ENCODE measurements around the gene TRIM54.
"Not testable (repeated sequence)": the region's sequence is repeated elsewhere in the genome, so short reads cannot be mapped to it uniquely, and the experiment has no call there.

The TRIM54 gene

DNA sequence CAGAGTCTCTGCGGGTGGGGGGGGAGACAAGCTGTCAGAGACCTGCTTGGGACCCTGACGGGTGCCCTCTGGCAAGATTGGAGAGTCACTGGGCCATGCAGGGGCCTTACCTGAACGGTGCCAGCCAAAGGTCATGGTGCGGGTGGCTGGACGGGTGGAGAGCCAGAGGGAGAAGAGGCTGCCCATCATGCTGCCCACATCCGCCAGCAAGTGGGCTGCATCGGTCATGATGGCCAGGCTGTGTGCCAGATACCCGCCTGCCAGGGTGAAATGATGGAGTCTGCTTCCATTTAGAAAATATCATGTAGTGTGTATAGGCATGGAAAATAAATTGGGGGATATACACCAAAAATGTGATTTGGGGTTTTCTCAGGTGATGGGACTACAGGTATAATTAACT is 24.2 kb upstream of the TRIM54 start:
- DNase-seq, result no peak

DNA sequence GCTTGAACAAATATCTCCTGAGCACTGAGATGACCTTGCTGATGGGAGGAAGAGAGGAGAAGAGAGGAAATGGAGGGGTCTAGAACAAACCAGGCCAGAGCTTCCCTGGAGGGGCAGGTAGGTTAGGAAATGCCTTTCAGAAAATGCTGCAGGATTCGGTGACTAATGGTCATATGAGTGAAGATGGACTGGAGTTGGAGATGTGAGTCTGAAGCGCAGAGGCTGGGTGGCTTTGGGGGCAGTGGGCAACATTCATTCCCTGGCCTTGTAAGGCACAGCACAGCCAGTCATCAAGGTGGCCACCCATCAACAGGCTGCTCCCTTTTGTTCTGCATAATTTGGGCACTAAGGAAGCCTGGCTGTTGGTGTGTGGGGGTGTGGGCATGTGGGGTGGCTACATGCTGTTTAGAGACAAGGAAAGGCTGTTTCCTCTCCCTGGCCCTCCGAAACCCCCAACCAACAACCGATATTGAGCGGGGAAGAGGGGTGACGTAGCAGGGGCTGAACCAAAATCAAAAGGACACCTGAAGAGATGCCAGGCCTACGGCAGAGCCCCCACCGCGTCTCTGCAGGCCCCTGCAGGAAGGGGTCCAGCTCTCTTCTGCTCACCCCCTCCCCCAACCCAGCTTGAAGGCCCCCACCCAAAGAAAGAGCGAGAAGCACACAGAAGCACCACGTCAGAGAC is 20.8 kb upstream of the TRIM54 start:
- DNase-seq, result no peak

DNA sequence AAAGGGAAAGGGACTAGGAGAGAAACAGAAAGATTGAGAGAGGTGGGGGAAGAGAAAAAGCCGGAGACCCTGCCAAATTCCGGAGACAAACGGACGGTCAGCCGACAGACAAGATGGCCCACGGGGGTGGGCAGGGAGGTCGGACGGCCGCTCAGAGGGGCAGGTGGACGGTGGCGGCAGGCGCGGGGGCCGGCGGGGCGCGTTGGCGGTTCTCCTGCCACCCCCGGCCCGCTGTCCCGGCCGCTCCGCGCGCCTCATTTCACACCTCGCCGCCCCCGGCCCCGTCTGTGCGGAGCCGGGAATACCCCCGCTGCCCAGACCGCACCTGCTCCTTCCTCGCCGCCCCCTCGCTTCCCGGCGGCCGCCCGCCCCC is 20.3 kb upstream of the TRIM54 start:
- no peak for DNase-seq

DNA sequence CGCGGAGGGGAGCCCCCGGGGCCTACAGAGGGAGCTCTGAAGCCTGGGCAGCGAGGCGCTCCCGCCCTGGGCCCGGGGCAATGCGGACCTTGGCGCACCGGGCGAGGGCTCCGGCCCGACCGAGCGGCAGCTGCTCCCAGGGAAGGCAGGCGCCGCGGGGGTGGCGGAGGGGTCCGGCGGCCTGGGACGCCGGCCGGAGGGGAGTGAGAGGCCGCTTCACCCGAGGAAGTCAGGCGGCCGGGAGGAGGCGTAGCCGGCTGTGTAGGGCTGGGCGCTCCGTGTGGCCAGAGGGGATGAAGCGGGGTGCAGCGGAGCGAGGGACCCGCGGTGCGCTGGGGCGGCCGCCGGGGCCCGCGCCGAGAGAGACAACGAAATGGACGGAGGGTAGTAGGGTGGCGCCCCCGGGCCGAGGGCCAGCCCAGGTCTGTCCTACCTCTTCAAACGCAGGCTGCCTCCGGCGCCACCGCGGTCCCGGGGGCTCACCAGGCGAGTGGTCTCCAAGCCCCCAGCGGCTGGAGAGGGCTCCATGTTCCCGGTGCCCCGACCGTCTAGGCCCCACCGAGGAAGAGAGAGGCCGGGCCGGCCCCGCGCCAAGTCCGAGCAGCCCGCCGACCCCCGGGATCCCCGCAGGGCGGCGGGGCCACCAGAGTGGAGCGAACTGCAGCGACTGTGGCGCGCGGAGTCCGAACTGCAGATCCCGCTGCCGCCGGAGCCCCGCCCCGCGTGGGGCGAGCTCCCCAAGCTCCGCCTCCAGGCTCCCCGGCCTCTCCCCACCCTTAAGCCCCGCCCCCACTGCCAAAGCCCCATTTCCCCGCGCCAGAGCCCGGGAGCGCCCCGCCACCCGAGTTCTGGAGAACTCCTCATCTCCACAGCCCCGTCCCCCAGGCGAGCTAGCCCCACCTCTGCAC is 19.6 kb upstream of the TRIM54 start, which contains the start of gene SLC30A3:
TSS of gene SLC30A3 (minus strand) at position 669 of the 908 bp plus-strand sequence. CDS start at position 528, 141 bp downstream.
- peak; percentile 64 for DNase-seq

DNA sequence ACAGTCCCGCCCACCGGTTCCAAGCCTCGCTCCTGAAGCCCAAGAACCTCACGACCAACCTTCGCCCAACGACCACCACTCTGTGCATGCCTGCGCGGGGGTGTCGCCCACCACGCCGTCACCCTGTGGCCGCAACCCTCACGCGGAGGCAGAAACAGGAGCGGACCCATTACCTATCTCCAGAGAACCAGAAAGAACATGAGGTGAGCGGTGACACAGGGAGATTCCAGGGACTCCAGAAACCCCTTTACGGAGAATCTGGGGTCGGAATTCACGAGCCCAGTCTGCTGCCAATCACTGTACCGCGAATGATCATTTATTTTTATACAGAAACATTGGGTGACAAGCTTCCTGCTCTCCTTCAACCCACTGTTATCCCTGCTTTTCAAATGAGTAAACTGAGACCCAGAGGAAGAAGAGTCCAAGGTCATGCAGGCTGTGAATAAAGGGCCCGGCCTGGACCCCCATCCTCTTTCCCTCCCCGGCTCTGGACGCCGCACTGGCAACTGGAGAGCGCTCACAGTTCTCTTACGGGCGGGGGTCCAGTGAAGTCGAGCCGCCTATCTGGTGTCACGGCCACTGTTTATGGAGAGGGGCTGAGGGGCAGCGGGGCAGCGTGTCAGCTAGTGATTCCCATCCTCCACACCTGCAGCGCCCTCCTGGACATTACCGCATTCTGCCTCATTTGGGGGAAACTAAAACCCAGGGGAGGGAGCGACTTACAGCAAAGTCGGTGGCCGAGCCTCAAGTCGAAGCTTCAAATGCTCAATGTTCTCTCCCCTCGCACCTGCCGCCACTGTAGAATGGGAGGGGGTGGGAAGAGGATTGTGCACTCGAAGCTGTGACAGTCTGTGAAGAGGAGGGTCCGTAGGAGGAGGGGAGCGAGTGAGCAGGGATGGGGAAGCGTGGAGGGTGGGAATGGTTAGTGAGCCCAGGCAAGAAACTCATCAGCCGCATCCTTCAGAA is 18.7 kb upstream of the TRIM54 start:
- no peak for DNase-seq

GRCh38 chr2:27264253-27264752 is 17.9 kb upstream of the TRIM54 start:
- DNase-seq, result no peak

DNA sequence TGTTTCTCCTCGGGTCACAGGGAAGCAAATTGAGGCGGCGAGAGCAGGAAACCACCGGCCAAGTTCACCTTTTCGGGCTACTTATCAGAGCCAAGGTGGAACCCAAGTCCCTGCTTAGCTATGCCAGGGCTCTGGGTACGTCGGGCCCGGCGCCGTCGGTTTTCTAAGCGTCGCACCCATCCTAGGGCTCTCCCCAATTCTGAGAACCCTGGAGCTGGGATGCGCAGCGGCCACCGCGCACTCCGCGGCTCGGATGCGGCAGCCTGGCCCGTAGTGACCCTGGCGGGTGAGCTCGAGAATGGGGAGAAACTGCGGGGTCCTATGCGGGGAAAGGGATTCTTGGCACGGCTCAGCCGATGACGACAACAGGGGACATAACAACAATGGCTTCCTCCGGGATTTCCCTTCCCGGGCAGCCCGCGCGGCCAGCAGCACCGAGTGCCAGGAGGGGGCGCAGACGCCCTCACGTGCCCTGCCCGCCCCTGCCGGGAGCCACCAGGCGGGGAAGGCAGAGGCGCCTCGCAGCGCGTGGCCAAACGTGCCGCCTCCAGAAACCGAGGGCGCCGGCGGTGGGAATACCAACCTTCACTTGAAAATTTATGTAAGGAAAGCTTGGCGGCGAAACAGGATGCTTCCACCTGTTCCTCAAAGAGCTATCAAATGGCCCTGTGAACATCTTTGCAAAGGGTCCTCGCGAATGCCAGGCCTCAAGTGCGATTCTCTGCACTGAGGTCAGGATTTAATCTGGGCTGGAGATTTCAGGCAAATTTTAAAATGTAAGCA is 17.3 kb upstream of the TRIM54 start:
- DNase-seq, result peak; percentile 67

DNA sequence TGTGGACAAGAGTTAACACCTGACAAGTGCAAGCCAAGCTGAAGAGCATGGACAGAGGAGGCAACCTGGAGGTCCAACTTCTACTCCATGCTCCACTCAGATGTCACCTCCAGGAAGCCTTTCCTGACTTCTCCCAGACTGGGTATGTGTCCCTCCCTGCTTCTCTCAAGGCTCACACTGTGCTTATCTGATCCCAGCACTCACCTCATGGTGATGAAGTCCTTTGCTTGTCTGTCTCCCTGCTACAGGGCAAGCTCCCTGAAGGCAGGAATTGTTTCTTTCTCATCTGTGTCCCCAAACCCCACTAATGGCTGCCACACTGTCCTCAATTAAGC is 16.7 kb upstream of the TRIM54 start:
- no peak for DNase-seq

GRCh38 chr2:27268296-27268695 is 13.9 kb upstream of the TRIM54 start:
- DNase-seq, result not testable (repeated sequence)

DNA sequence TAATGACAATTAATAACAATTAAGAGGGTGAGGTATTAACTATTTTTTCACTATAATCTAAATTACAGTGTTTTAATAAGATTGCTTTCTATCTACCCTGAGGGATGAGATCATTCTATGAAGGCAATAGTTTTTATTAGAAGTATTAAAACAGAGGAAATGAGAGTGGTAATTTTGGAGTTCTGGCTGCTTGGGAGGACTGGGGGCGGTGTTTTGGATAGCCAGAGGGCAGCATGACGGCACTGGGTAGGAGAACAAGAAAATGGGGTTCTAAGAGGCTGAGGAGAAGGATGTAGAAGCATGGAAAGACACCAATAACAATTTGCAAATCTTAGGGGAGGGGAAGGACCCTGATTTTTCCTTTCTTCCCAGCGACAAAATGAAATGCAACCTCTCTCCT is 12.1 kb upstream of the TRIM54 start:
- no peak for DNase-seq

GRCh38 chr2:27270670-27271069 is 11.6 kb upstream of the TRIM54 start:
- no peak for DNase-seq

- DNase-seq, result no peak
Measured at GRCh38 chr2:27271631-27272340, 10.4 kb upstream of the TRIM54 start.

DNA sequence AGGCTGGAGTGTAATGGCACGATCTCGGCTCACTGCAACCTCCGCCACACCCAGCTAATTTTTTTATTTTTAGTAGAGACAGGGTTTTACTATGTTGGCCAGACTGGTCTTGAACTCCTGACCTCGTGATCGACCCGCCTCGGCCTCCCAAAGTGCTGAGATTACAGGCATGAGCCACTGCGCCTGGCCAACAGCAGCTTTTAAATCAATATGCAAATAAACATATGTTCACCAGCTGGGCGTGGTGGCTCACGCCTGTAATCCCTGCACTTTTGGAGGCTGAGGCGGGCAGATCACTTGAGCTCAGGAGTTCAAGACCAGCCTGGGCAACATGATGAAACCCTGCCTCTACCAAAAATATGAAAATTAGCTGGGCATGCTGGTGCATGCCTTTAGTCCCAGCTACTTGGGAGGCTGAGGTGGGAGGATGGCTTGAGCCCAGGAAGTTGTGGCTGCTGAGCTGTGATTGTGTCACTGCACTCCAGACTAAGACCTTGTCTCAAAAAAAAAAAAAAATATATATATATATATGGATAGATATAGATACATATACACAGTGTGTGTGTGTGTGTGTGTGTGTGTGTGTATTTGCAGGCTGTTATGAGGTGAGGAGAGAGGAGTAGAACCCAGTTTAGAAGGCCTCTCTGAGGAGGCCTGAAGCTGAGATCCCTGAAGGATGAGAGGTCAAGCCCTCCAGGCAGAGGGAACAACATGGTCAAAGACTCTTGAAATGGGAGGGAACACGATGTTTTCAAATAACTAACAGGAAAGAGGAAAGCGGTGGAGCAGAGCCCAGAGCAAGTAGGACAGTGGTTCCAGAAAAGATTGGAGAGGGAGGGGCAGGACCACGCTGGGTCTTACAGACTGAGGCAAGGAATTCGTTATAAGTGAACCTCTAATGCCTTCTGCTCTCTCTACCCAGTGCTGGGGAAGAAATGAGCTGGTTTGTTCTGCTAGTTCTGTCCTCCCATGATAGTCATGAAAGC is 9.4 kb upstream of the TRIM54 start:
- not testable (repeated sequence) for DNase-seq

DNA sequence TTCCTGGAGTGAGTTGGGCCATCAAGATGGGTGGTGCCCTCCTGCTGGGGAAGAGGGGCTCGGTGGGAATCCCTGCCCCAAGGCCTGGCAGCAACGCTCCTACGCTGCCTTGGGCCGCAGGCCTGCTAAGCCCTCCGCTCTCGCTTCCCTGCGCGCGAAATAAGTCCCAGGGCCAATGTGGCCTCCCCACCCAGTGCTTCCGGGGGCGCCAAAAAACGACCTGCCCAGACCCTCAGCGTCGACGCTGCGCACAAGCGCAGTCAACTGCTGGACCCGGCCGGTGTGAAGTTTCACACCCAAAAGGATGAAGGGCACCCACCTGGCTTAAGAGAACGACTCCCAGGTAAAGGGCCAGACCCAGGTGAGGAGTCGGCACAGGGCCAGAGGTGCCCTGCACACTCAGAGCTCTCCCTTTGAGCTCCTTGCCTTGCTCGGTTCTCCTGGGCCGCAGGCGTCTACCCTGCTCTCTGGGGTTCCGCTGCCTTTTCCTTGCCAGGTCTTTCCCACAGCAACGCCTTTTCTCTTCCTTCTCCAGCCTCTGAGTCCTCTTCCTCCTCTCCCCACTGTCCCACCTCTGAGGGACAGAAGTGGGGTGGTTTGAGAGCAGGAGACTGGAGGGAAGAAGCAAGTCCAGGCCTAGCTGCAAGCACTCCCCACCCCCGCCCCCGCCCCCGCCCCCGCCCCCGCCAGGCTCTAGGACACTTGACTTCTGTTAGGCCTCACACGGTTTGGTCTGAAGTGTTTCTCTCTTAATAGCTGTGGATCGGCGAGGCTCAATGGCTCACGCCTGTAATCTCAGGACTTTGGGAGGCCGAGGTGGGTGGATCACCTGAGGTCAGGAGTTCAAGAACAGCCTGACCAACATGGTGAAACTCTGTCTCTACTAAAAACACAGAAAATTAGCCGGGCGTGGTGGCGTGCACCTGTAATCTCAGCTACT is 6.7 kb upstream of the TRIM54 start, which contains the start of gene DNAJC5G:
TSS of gene DNAJC5G (plus strand) at position 223 of the 940 bp plus-strand sequence. CDS start 1,296 bp downstream, outside the sequence.
- no peak for DNase-seq

DNA sequence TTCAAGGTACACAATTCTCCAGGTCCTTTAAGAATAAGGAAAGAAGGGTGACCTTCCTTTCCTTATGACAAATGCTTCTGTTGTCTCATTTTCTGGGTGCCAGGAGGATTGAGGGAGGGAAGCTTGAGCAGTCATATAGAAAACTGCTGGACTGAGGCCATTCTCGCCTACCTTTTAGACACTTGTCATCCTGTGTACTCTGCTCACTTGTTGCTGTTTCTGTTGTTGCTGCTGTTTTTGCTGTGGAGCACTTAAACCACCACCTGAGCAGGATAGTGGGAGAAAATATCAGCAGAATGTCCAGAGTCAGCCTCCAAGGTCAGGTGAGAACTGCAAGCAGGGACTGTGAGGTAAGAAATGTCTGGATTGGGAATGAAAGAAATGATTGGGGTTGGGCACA is 4.2 kb upstream of the TRIM54 start:
- no peak for DNase-seq

- no peak for DNase-seq
Measured at GRCh38 chr2:27280826-27281225, 1.4 kb upstream of the TRIM54 start.

- DNase-seq, result no peak
Measured at GRCh38 chr2:27281442-27281841, 787 bp upstream of the TRIM54 start.

GRCh38 chr2:27282892-27283291 is 663 bp downstream of the TRIM54 start:
- DNase-seq, result no peak

- no peak for DNase-seq
Measured at GRCh38 chr2:27284996-27285395, 2.8 kb downstream of the TRIM54 start.

Data from right forelimb (tissue), 1 donor.